Tibial nerve (tissue), 4 donors: ENCODE results near the gene TSSK2. TPM values are rescaled to one million over a fixed set of nuclear protein-coding genes. Genes with fewer than 3 reads are reported as not detected.

Experiments
- DNase-seq, 2 donors: peaks; one replicate each; pipeline ENCODE4 v3.0.0-alpha.2; 2019; ENCODE audit warnings: low spot score in 2 of 2
- H3K27ac ChIP-seq, 4 donors: fragments of 200-600 bp; sonication (generic) in 3 of 4; one replicate each; pipeline ENCODE4 v1.5.1; 2017 to 2019; ENCODE audit warnings: mild to moderate bottlenecking in 1 of 4
- H3K27me3 ChIP-seq, 2 donors: fragments of 200-600 bp; sonication (generic) in 1 of 2; one replicate each; pipeline versions ENCODE4 v1.5.1 to v1.6.0; 2017 to 2019
- H3K36me3 ChIP-seq, 3 donors: fragments of 200-600 bp; sonication (generic); one replicate each; pipeline ENCODE4 v1.5.1; 2018 to 2019
- H3K4me1 ChIP-seq, 4 donors: fragments of 200-600 bp; sonication (generic) in 3 of 4; one replicate each; pipeline ENCODE4 v1.5.1; 2017 to 2019
- H3K4me3 ChIP-seq, 4 donors: fragments of 200-600 bp; sonication (generic) in 3 of 4; one replicate each; pipeline ENCODE4 v1.5.1; 2017 to 2019; ENCODE audit warnings: mild to moderate bottlenecking in 1 of 4, moderate library complexity in 1 of 4
- H3K9me3 ChIP-seq, 4 donors: fragments of 200-600 bp; sonication (generic) in 3 of 4; one replicate each; pipeline ENCODE4 v1.5.1; 2017 to 2019
- EP300 ChIP-seq, 2 donors: sonication (generic); formaldehyde crosslinking; IDR thresholded peaks; one replicate each; pipeline ENCODE4 v1.6.1; 2017; ENCODE audit warnings: antibody characterized with exemption in 2 of 2, mild to moderate bottlenecking in 1 of 2
- POLR2A ChIP-seq, 2 donors: fragments of 450-650 bp; IDR thresholded peaks; one replicate each; pipeline ENCODE4 v1.6.1; 2017; ENCODE audit warnings: antibody characterized with exemption in 2 of 2, mild to moderate bottlenecking in 2 of 2, moderate library complexity in 2 of 2
- WGBS, 2 donors: methylation state at CpG; one replicate each; pipeline ENCODE4 v1.1.5; 2018; 5-methylcytosine and 5-hydroxymethylcytosine counted together
- total RNA-seq, 4 donors: library from RNA; depleted of rRNA; stranded (reverse); fragments of >200 nt; gene quantifications; one replicate each; pipeline ENCODE4 v1.1.0, GENCODE V29; 2016
- TF ChIP-seq, protein P1 (sequence below), 5 experiments: fragments of 200-600 bp in 3 of 5; fragments of 450-650 bp in 2 of 5; sonication (generic) in 3 of 5; IDR thresholded peaks; one replicate each; pipeline ENCODE4 v1.5.1; 2016 to 2019; ENCODE audit warnings: antibody characterized with exemption in 5 of 5, mild to moderate bottlenecking in 3 of 5, moderate library complexity in 2 of 5

TSSK2 gene
- total RNA-seq, 4 donors from 2014 or later = 0.30 TPM; not detected in 3

DNA sequence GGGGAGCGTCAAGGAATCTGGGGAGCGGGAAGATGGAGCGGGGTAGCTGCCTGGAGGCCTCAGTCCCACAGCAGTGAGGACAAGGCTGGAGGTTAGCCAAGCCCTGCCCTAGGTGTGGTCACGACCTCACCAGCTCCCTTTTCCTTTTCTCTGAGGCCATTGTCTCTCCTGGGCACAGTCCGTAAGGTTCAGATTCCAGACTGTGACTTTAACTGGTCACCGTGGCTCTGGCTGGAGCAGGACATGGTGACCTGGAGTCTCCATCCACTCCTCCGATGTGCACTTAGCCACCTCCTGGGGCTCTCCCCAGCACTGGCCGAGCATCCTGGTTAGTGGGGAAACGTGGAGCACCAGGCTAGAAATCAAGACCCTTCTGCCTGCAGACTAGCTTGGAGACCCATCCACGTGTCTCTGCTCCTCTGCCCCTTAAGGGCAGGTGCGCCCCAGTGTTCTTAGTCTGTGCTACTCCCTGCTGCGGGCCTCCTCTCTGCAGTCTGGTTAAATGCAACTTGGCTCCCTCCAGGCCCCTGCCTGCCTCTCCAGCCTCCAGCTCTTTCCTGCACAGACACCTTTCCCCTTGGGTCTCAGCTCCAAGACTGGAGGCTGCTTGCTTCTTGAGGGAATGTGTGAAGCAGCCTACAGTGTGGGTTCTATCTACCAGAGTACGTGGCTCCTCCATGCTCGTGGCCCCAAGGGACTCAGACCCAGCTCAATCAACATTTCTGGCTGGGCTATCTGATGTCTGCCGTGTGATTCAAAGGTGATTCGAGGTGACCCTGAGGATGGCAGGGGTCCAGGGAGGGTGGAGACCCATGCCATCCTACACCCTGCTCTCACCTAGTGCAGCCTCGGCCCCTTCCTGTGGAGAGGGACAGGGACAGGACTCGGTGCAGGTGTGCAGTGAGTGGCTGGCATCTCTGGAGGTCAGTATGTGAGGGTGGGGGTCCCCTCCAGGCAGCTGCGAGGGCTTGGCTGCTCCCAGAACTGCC, 42.2 kb downstream of the TSSK2 start:
- H3K4me3 ChIP-seq = no peak overlapping the region
- no peaks in the 10 kb centered on the region for H3K9me3 ChIP-seq
- WGBS, 2 donors = 69 to 76% methylated on average over 19 of the region's 19 CpGs
- H3K27me3 ChIP-seq = peaks cover 0 to 16% of the 10 kb centered on the region in 2 donors
- peaks cover 0 to 86% (median 55%) of the 10 kb centered on the region in 4 donors for H3K4me1 ChIP-seq
- DNase-seq = no peak
- TF ChIP-seq, protein P1, sequence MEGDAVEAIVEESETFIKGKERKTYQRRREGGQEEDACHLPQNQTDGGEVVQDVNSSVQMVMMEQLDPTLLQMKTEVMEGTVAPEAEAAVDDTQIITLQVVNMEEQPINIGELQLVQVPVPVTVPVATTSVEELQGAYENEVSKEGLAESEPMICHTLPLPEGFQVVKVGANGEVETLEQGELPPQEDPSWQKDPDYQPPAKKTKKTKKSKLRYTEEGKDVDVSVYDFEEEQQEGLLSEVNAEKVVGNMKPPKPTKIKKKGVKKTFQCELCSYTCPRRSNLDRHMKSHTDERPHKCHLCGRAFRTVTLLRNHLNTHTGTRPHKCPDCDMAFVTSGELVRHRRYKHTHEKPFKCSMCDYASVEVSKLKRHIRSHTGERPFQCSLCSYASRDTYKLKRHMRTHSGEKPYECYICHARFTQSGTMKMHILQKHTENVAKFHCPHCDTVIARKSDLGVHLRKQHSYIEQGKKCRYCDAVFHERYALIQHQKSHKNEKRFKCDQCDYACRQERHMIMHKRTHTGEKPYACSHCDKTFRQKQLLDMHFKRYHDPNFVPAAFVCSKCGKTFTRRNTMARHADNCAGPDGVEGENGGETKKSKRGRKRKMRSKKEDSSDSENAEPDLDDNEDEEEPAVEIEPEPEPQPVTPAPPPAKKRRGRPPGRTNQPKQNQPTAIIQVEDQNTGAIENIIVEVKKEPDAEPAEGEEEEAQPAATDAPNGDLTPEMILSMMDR (IDR thresholded peaks at IDR 0.05) = no peak
- TF ChIP-seq EP300 (IDR thresholded peaks at IDR 0.05) (no peak), POLR2A (IDR thresholded peaks at IDR 0.05) (no peak)
- H3K36me3 ChIP-seq = peaks cover 0 to 17% (median 0%) of the 10 kb centered on the region in 3 donors
- peak overlapping the region in 1 of 4 donors; percentile 96 for H3K27ac ChIP-seq

- Histone ChIP-seq H3K4me3 (no peak overlapping the region), H3K9me3 (no peaks in the 10 kb centered on the region), H3K27me3 (peaks cover 0 to 5% of the 10 kb centered on the region in 2 donors), H3K4me1 (peaks cover 0 to 84% (median 53%) of the 10 kb centered on the region in 4 donors), H3K27ac (peak overlapping the region in 2 of 4 donors; percentile 35 to 40), H3K36me3 (peaks cover 0 to 17% (median 0%) of the 10 kb centered on the region in 3 donors)
- no peak for TF ChIP-seq EP300 (IDR thresholded peaks at IDR 0.05)
- no peak for TF ChIP-seq POLR2A (IDR thresholded peaks at IDR 0.05)
- TF ChIP-seq, protein P1 (IDR thresholded peaks at IDR 0.05) = no peak
- WGBS, 2 donors = 46 to 48% methylated on average over 10 to 12 of the region's 14 CpGs
- peak in 1 of 2 donors; percentile 68 for DNase-seq
These were observed 43.3 kb downstream of the TSSK2 start for GRCh38 chr22:19174106-19175025.

GRCh38 chr22:19175026-19175601, 44.0 kb downstream of the TSSK2 start:
- 58 to 84% methylated on average over 5 to 7 of the region's 7 CpGs for WGBS, 2 donors

GRCh38 chr22:19175602-19176174, 44.6 kb downstream of the TSSK2 start:
- Histone ChIP-seq H3K36me3 (peaks cover 0 to 17% (median 0%) of the 10 kb centered on the region in 3 donors), H3K4me1 (peaks cover 0 to 76% (median 43%) of the 10 kb centered on the region in 4 donors), H3K27me3 (no peaks in the 10 kb centered on the region), H3K9me3 (no peaks in the 10 kb centered on the region), H3K4me3 (no peak overlapping the region), H3K27ac (peak overlapping the region in 2 of 4 donors; percentile 4 to 24)
- DNase-seq = no peak
- whole genome bisulfite sequencing, 2 donors = 67 to 89% methylated on average over 15 to 20 of the region's 21 CpGs
- TF ChIP-seq EP300 (IDR thresholded peaks at IDR 0.05) (no peak), POLR2A (IDR thresholded peaks at IDR 0.05) (no peak)
- TF ChIP-seq, protein P1 (IDR thresholded peaks at IDR 0.05) = no peak

More at GRCh38 chr22:19175026-19175601, 44.0 kb downstream of the TSSK2 start:
- no peak for TF ChIP-seq EP300 (IDR thresholded peaks at IDR 0.05)
- TF ChIP-seq POLR2A (IDR thresholded peaks at IDR 0.05) = no peak
- TF ChIP-seq, protein P1 (IDR thresholded peaks at IDR 0.05) = no peak
- peak overlapping the region in 2 of 4 donors; percentile 35 to 40 for H3K27ac ChIP-seq
- H3K36me3 ChIP-seq = peaks cover 0 to 17% (median 0%) of the 10 kb centered on the region in 3 donors
- no peaks in the 10 kb centered on the region for H3K9me3 ChIP-seq
- DNase-seq = no peak
- no peaks in the 10 kb centered on the region for H3K27me3 ChIP-seq
- no peak overlapping the region for H3K4me3 ChIP-seq
- peaks cover 0 to 82% (median 47%) of the 10 kb centered on the region in 4 donors for H3K4me1 ChIP-seq
